Activated CD4-positive, alpha-beta T cell treated with anti-CD3 and anti-CD28 coated beads, Interleukin-2, amount 10 ng/mL, durations not matched to agents 24 days and 14 days (primary cell): ENCODE results near the gene SNW1. TPM values are rescaled to one million over a fixed set of nuclear protein-coding genes. Genes with fewer than 3 reads are reported as not detected.

Experiments used
- DNase-seq: peaks from one replicate; pipeline ENCODE4 v3.0.0; 2022
- H3K27ac Mint-ChIP-seq: one replicate; pipeline ENCODE4 v1.8.0; 2022; ENCODE audit warnings: mild to moderate bottlenecking, mixed read lengths
- H3K27me3 Mint-ChIP-seq: one replicate; pipeline ENCODE4 v1.8.0; 2022; ENCODE audit warnings: mixed read lengths
- H3K36me3 Mint-ChIP-seq: one replicate; pipeline ENCODE4 v1.8.0; 2022; ENCODE audit warnings: low read depth, mild to moderate bottlenecking, mixed read lengths
- H3K4me1 Mint-ChIP-seq: one replicate; pipeline ENCODE4 v1.8.0; 2021; ENCODE audit warnings: mixed read lengths
- H3K4me3 Mint-ChIP-seq: one replicate; pipeline ENCODE4 v1.8.0; 2022; ENCODE audit warnings: mild to moderate bottlenecking, moderate library complexity, mixed read lengths
- H3K9me3 Mint-ChIP-seq: one replicate; pipeline ENCODE4 v1.8.0; 2021; ENCODE audit warnings: mixed read lengths
- intact Hi-C: fragments of 100-400 bp; cut with micrococcal nuclease; formaldehyde crosslinking; loops from one replicate; pipeline ENCODE4 v1.15.1; 2023
- total RNA-seq: library from RNA; stranded (reverse); gene quantifications from 2 replicates; pipeline ENCODE4 v1.2.3, GENCODE V29; 2022

The SNW1 gene
- total RNA-seq, 1 donor from 2014 or later, result 121 TPM

GRCh38 chr14:77722301-77722700, 38.7 kb downstream of the SNW1 start:
- Mint-ChIP-seq H3K4me3 (no peak overlapping the region), H3K9me3 (no peaks in the 10 kb centered on the region), H3K4me1 (peaks cover 1% of the 10 kb centered on the region), H3K27ac (no peak overlapping the region), H3K36me3 (peaks cover 76% of the 10 kb centered on the region), H3K27me3 (no peaks in the 10 kb centered on the region)
- no peak for DNase-seq
- intact Hi-C loops, result no loop called here

- peaks cover 1% of the 10 kb centered on the region for H3K4me1 Mint-ChIP-seq
- intact Hi-C loops, result no loop called here
- no peaks in the 10 kb centered on the region for H3K27me3 Mint-ChIP-seq
- H3K36me3 Mint-ChIP-seq, result peaks cover 75% of the 10 kb centered on the region
- H3K27ac Mint-ChIP-seq, result no peak overlapping the region
- H3K9me3 Mint-ChIP-seq, result no peaks in the 10 kb centered on the region
- H3K4me3 Mint-ChIP-seq, result no peak overlapping the region
- DNase-seq, result no peak
These were observed 39.5 kb downstream of the SNW1 start for GRCh38 chr14:77721437-77721836.

GRCh38 chr14:77717608-77718305, 43.2 kb downstream of the SNW1 start:
- DNase-seq, result no peak
- Mint-ChIP-seq H3K27ac (peak overlapping the region; percentile 36), H3K9me3 (no peaks in the 10 kb centered on the region), H3K4me1 (peaks cover 11% of the 10 kb centered on the region), H3K27me3 (no peaks in the 10 kb centered on the region), H3K36me3 (peaks cover 76% of the 10 kb centered on the region), H3K4me3 (no peak overlapping the region)
- intact Hi-C loops, result no loop called here

DNA sequence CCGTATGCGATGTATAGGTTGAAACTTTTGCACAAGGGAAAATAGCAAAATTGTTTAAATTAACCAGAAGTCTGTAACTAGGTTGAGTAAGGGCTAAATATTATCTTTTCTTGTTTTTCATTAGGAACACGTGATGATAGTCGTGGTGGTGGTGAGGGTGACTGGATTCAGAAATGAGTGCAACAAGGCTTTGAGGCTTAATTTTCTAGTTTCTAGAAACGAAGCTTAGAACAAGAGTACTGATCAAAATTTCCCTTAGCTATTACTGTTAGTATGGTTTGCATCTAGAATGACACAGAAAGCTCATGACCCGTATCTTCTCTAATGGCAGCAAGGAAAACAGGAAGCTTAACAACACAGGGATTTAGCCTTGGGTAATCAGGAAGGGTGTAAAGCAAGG, 46.0 kb downstream of the SNW1 start:
- intact Hi-C loops, result no loop called here
- DNase-seq, result no peak
- Mint-ChIP-seq H3K36me3 (peaks cover 76% of the 10 kb centered on the region), H3K9me3 (no peaks in the 10 kb centered on the region), H3K27me3 (no peaks in the 10 kb centered on the region), H3K4me1 (peaks cover 17% of the 10 kb centered on the region), H3K27ac (peak overlapping the region; percentile 80), H3K4me3 (peak overlapping the region; percentile 6)

DNA sequence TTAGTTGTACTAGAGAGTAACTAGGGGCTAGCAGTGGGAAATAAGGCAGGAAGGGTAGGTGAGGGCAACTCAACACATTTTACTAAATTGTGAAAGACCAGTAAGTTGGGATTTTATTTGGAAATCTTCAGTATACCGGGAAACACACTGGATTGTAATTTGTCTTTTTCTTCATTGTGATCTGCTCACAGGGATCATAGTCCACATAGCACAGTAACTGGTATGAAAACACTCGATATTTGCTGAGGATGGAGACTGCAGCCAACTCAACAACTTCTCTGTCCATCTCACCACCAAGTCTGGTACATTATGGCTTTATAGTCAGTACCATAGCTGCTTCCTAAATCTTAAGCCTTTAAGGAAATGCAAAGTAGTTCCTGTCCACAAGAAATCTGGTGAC, 50.6 kb downstream of the SNW1 start:
- no peak for DNase-seq
- H3K27me3 Mint-ChIP-seq, result no peaks in the 10 kb centered on the region
- H3K9me3 Mint-ChIP-seq, result no peaks in the 10 kb centered on the region
- H3K4me3 Mint-ChIP-seq, result peak overlapping the region; percentile 5
- H3K4me1 Mint-ChIP-seq, result peaks cover 32% of the 10 kb centered on the region
- H3K36me3 Mint-ChIP-seq, result peaks cover 56% of the 10 kb centered on the region
- no peak overlapping the region for H3K27ac Mint-ChIP-seq
- intact Hi-C loops, result no loop called here

- DNase-seq, result no peak
- Mint-ChIP-seq H3K9me3 (no peaks in the 10 kb centered on the region), H3K36me3 (peaks cover 52% of the 10 kb centered on the region), H3K4me1 (peaks cover 29% of the 10 kb centered on the region), H3K27ac (peak overlapping the region; percentile 91), H3K27me3 (no peaks in the 10 kb centered on the region), H3K4me3 (peak overlapping the region; percentile 82)
- intact Hi-C loops, result loop anchor here (5.0 to 10.0 kb wide), 5 partner anchors 92 to 677 kb away; partner anchors contain the start of gene SPTLC2
These were observed 51.5 kb downstream of the SNW1 start for GRCh38 chr14:77709412-77709811.

DNA sequence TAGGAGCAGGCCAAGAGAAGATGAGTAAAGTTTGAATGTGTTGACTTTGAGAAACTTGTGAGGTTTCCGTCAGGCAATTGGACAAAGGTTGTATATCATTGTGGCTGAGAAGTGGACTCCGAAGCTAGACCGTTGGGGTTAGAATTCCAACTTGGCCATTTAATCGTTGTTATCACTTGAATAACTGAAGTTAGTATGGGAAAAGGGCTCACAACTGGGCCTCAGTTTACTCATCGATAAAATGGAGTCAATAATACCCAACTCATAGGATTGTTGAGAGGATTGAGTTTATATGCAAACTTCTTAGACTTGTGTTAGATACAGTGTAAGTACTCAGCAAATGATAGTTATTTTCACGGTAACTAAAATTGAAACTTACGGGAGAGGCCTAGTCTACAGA, 52.2 kb downstream of the SNW1 start:
- Mint-ChIP-seq H3K36me3 (peaks cover 55% of the 10 kb centered on the region), H3K4me3 (peak overlapping the region; percentile 82), H3K27me3 (no peaks in the 10 kb centered on the region), H3K4me1 (peaks cover 29% of the 10 kb centered on the region), H3K9me3 (no peaks in the 10 kb centered on the region), H3K27ac (peak overlapping the region; percentile 91)
- DNase-seq, result no peak
- intact Hi-C loops, result loop anchor here (1.0 to 10.0 kb wide), 9 partner anchors 53 to 676 kb away; partner anchors contain the start of genes ADCK1, GSTZ1, SNW1 and SPTLC2

DNA sequence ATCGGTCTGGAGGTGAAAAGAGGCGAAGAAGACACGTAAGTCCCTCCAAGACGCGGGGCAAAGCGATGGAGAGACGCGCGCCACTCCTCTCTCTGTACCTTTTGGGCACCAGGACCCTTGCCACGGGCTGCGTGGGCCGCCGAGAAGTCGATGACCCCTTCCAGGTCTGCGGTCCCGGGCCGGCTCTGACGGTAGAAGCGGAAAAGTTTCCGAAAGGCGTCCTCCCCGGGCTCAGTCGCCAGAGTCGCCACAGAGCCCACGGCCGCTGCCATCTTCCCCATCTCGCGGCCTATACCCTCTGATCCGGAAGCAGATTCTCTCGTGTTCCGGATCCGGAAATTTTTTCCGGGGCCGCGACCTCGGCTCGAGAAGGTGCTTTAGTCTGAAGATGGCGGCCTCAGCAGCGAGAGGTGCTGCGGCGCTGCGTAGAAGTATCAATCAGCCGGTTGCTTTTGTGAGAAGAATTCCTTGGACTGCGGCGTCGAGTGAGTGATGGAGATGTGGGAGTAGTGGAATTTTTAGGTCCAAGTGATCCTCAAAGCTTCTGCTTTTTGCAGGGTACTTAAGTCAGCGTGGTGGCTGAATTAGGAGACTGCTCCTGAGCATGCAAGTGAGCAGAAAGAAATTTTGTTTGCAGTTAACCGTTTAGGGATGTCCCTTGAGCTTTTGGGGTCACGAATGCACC, 53.1 kb downstream of the SNW1 start, which contains the start of the genes ALKBH1 and SLIRP:
ALKBH1 (minus strand) TSS at position 300 of the 685 bp plus-strand sequence; CDS start at position 281, 19 bp downstream.
SLIRP (plus strand) TSS at position 380 of the 685 bp plus-strand sequence; CDS start at position 389, 9 bp downstream.
- peak within 1 kb of the TSS; percentile 91 for H3K27ac Mint-ChIP-seq
- DNase-seq, result peak; percentile 97
- H3K27me3 Mint-ChIP-seq, result no peaks in the 10 kb centered on the region
- H3K4me3 Mint-ChIP-seq, result peak within 1 kb of the TSS; percentile 82
- peaks cover 29% of the 10 kb centered on the region for H3K4me1 Mint-ChIP-seq
- no peaks in the 10 kb centered on the region for H3K9me3 Mint-ChIP-seq
- H3K36me3 Mint-ChIP-seq, result peaks cover 49% of the 10 kb centered on the region
- intact Hi-C loops, result loop anchor here (1.0 to 10.0 kb wide), 10 partner anchors 53 to 676 kb away; partner anchors contain the start of genes ADCK1, GSTZ1, SAMD15 and SNW1

GRCh38 chr14:77707355-77707723, 53.6 kb downstream of the SNW1 start:
- Mint-ChIP-seq H3K36me3 (peaks cover 45% of the 10 kb centered on the region), H3K4me1 (peaks cover 27% of the 10 kb centered on the region), H3K9me3 (no peaks in the 10 kb centered on the region), H3K27ac (peak overlapping the region; percentile 91), H3K27me3 (no peaks in the 10 kb centered on the region), H3K4me3 (peak overlapping the region; percentile 82)
- intact Hi-C loops, result loop anchor here (1.0 to 10.0 kb wide), 6 partner anchors 90 to 675 kb away; partner anchors contain the start of genes SAMD15, SPTLC2 and TMED8
- DNase-seq, result no peak

GRCh38 chr14:77691259-77691658, 69.7 kb downstream of the SNW1 start:
- DNase-seq, result no peak
- Mint-ChIP-seq H3K27ac (no peak overlapping the region), H3K9me3 (no peaks in the 10 kb centered on the region), H3K4me3 (no peak overlapping the region), H3K27me3 (no peaks in the 10 kb centered on the region), H3K4me1 (peaks cover 3% of the 10 kb centered on the region), H3K36me3 (peaks cover 48% of the 10 kb centered on the region)
- intact Hi-C loops, result no loop called here

DNA sequence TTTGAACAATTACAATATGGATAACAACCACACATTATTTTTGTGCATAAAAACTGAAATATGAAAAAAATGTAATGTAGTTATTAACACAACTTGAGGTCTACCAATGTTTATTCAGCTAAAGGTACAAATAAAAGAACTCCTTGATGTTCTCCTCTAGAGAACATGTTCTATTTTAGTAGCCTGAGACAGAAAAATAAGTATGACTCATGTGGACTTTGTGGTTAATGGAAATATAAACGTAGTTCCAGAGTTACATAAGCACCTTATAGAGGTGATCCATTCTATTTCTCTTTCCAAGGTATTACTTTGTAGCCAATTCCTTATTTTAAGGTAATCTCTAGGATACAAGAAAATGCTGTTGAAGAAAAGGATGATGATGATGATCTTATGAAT, 78.8 kb downstream of the SNW1 start:
- Mint-ChIP-seq H3K27me3 (no peaks in the 10 kb centered on the region), H3K36me3 (peaks cover 22% of the 10 kb centered on the region), H3K4me3 (no peak overlapping the region), H3K4me1 (peaks cover 3% of the 10 kb centered on the region), H3K27ac (no peak overlapping the region), H3K9me3 (no peaks in the 10 kb centered on the region)
- intact Hi-C loops, result no loop called here
- no peak for DNase-seq

- Mint-ChIP-seq H3K9me3 (no peaks in the 10 kb centered on the region), H3K27me3 (no peaks in the 10 kb centered on the region), H3K4me3 (no peak overlapping the region), H3K36me3 (peaks cover 18% of the 10 kb centered on the region), H3K4me1 (peaks cover 3% of the 10 kb centered on the region), H3K27ac (no peak overlapping the region)
- no peak for DNase-seq
- intact Hi-C loops, result no loop called here
These were observed 79.5 kb downstream of the SNW1 start for GRCh38 chr14:77681196-77682157.

- H3K36me3 Mint-ChIP-seq, result peaks cover 40% of the 10 kb centered on the region
- intact Hi-C loops, result no loop called here
- H3K27ac Mint-ChIP-seq, result no peak overlapping the region
These were observed 86.0 kb downstream of the SNW1 start for GRCh38 chr14:77674931-77675330.

More at GRCh38 chr14:77674931-77675330, 86.0 kb downstream of the SNW1 start:
- Mint-ChIP-seq H3K9me3 (no peaks in the 10 kb centered on the region), H3K27me3 (no peaks in the 10 kb centered on the region), H3K4me3 (no peak overlapping the region), H3K4me1 (no peaks in the 10 kb centered on the region)
- no peak for DNase-seq
